Measurements from ENCODE around the gene C6orf141. TPM values are rescaled to one million over a fixed set of nuclear protein-coding genes. Genes with fewer than 3 reads are reported as not detected.

Gene C6orf141
- total and polyA plus RNA-seq, 2 of the 8 experiments (the other 6 are each of a cell fraction or from before 2014, with no cell fraction given), result 7.6 to 16.1 TPM

DNA sequence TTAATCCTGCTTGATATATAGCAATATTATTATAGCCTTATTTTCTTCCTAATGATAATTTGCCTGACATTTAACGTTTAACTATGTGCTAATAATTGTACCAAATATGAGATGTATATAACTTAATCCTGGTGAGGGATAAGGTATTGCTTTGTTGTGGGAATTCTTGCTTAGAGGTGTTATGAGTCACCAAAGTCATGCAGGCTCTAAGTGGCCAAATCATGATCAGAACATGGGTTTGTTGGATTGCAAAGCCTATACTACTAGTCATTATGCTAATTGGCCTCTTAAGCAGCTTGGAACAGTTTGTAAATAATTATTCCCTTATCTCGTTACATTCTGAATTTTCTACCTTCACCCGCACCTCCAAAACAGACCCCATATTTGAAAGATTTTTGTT is 21.9 kb upstream of the C6orf141 start:
- no peak for TF ChIP-seq SIRT6 (IDR thresholded peaks at IDR 0.05; ENCODE audit: low read length)
- no peak for TF ChIP-seq CREB1 (IDR thresholded peaks at IDR 0.05)
- TF ChIP-seq, protein P1, sequence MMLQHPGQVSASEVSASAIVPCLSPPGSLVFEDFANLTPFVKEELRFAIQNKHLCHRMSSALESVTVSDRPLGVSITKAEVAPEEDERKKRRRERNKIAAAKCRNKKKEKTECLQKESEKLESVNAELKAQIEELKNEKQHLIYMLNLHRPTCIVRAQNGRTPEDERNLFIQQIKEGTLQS (IDR thresholded peaks at IDR 0.05; ENCODE audit: insufficient read depth, low read depth, low read length), result no peak
- TF ChIP-seq SIX5 (IDR thresholded peaks at IDR 0.05; ENCODE audit: low read depth, low read length), result no peak
- no peak for TF ChIP-seq GTF2F1 (IDR thresholded peaks at IDR 0.05; ENCODE audit: borderline replicate concordance, low read depth, low read length)
- H4K20me1 ChIP-seq (replicated peaks in 1 of 2; ENCODE audit: control insufficient read depth in 1 of 2, insufficient read depth in 2 of 2, low read length in 2 of 2), result no peaks in the 10 kb centered on the region
- H3K4ac ChIP-seq (replicated peaks; ENCODE audit: insufficient read length, low read depth, low read length), result no peak overlapping the region
- 67% methylated on average over 3 of the region's 3 CpGs; no CpG with 5 or more reads in 1 of the 2 experiments for WGBS, 2 experiments (ENCODE audit: extremely low coverage in 1 of 2, insufficient coverage in 1 of 2, insufficient read length in 1 of 2, insufficient replicate concordance in 2 of 2, low coverage in 1 of 2, low lambda C conversion rate in 2 of 2, missing lambda C conversion rate in 1 of 2)
- H3K4me3 ChIP-seq (ENCODE audit: extremely low read depth in 1 of 4, insufficient read depth in 2 of 4, low read depth in 3 of 4, low read length in 4 of 4), result no peak overlapping the region
- H3K18ac ChIP-seq (ENCODE audit: extremely low read depth, low read length), result no peak overlapping the region
- H4K8ac ChIP-seq (ENCODE audit: extremely low read depth, insufficient read depth, low read length), result no peak overlapping the region
- DNase-seq (ENCODE audit: low read depth in 1 of 2, low spot score in 2 of 2) (no peak), FAIRE-seq (no peak)
- no peak overlapping the region for H2BK15ac ChIP-seq (ENCODE audit: low read length)
- no peaks in the 10 kb centered on the region for H3K36me3 ChIP-seq (ENCODE audit: control insufficient read depth in 2 of 4, insufficient read depth in 4 of 4, low read length in 3 of 4)
- ChIA-PET CTCF (ENCODE audit: partially characterized antibody) (interaction anchor here (1.3 to 4.5 kb wide), 2 partner anchors 12 to 79 kb away, joined by 3 to 43 read pairs; no protein-coding TSS in a partner anchor), POLR2A (ENCODE audit: partially characterized antibody) (no interaction called here)
- no peaks in the 10 kb centered on the region for H3K27me3 ChIP-seq (replicated peaks in 1 of 4; ENCODE audit: control insufficient read depth in 3 of 4, extremely low read depth in 1 of 4, insufficient read depth in 3 of 4, low read length in 3 of 4)
- H4K91ac ChIP-seq (replicated peaks; ENCODE audit: insufficient read length, low read length), result no peak overlapping the region
- no peak overlapping the region for H3K27ac ChIP-seq (ENCODE audit: low read depth, low read length)
- no peak overlapping the region for H2AFZ ChIP-seq (ENCODE audit: low read length)
- no peak overlapping the region for H2BK5ac ChIP-seq (ENCODE audit: low read depth, low read length)
- no peak overlapping the region for H3K23ac ChIP-seq (ENCODE audit: insufficient read length)
- H2BK20ac ChIP-seq (ENCODE audit: low read length), result no peak overlapping the region
- no peak overlapping the region for H2BK120ac ChIP-seq (replicated peaks; ENCODE audit: low read depth, low read length)
- no peak overlapping the region for H2AK5ac ChIP-seq (ENCODE audit: low read depth, low read length)
- H3K23me2 ChIP-seq (ENCODE audit: low read depth, low read length), result no peaks in the 10 kb centered on the region
- no peaks in the 10 kb centered on the region for H3K79me2 ChIP-seq (ENCODE audit: control insufficient read depth in 1 of 2, insufficient read depth in 2 of 2, low read length in 2 of 2)
- H3K4me1 ChIP-seq (replicated peaks in 1 of 4; ENCODE audit: control insufficient read depth in 3 of 4, insufficient read depth in 4 of 4, low read length in 3 of 4), result peaks cover 0 to 7% (median 2%) of the 10 kb centered on the region in 4 experiments; a peak in 2 of 7 replicates
- H3K9me3 ChIP-seq (ENCODE audit: insufficient read depth in 2 of 2, low read depth in 1 of 2, low read length in 1 of 2), result no peaks in the 10 kb centered on the region
- no peak overlapping the region for H3K14ac ChIP-seq (ENCODE audit: insufficient read length)
- H3K9ac ChIP-seq (replicated peaks in 1 of 4; ENCODE audit: extremely low read depth in 1 of 4, low read depth in 3 of 4, low read length in 3 of 4), result no peak overlapping the region
- no peak overlapping the region for H3K56ac ChIP-seq (replicated peaks; ENCODE audit: insufficient read length, low read depth, low read length)
- H3K79me1 ChIP-seq (ENCODE audit: low read depth, low read length), result no peaks in the 10 kb centered on the region
- no peak overlapping the region for H4K5ac ChIP-seq (ENCODE audit: insufficient read length, low read depth, low read length)
- H3K4me2 ChIP-seq (ENCODE audit: insufficient read depth in 1 of 2, low read depth in 2 of 2, low read length in 2 of 2), result no peak overlapping the region
- H2BK12ac ChIP-seq (ENCODE audit: low read depth, low read length), result no peak overlapping the region
